Activated CD4-positive, alpha-beta T cell treated with anti-CD3 and anti-CD28 coated beads, Interleukin-2, amount 10 ng/mL, durations not matched to agents 24 days and 14 days (primary cell): ENCODE data around the gene ANKRD13C. TPM values are rescaled to one million over a fixed set of nuclear protein-coding genes. Genes with fewer than 3 reads are reported as not detected.

Source experiments
- DNase-seq: peaks from one replicate; pipeline ENCODE4 v3.0.0; 2022
- H3K27ac Mint-ChIP-seq: one replicate; pipeline ENCODE4 v1.8.0; 2022; ENCODE audit warnings: mild to moderate bottlenecking, mixed read lengths
- H3K27me3 Mint-ChIP-seq: one replicate; pipeline ENCODE4 v1.8.0; 2022; ENCODE audit warnings: mixed read lengths
- H3K36me3 Mint-ChIP-seq: one replicate; pipeline ENCODE4 v1.8.0; 2022; ENCODE audit warnings: low read depth, mild to moderate bottlenecking, mixed read lengths
- H3K4me1 Mint-ChIP-seq: one replicate; pipeline ENCODE4 v1.8.0; 2021; ENCODE audit warnings: mixed read lengths
- H3K4me3 Mint-ChIP-seq: one replicate; pipeline ENCODE4 v1.8.0; 2022; ENCODE audit warnings: mild to moderate bottlenecking, moderate library complexity, mixed read lengths
- H3K9me3 Mint-ChIP-seq: one replicate; pipeline ENCODE4 v1.8.0; 2021; ENCODE audit warnings: mixed read lengths
- intact Hi-C: fragments of 100-400 bp; cut with micrococcal nuclease; formaldehyde crosslinking; loops from one replicate; pipeline ENCODE4 v1.15.1; 2023
- total RNA-seq: library from RNA; stranded (reverse); gene quantifications from 2 replicates; pipeline ENCODE4 v1.2.3, GENCODE V29; 2022

Gene ANKRD13C
- total RNA-seq, 1 donor from 2014 or later, result 24.6 TPM

GRCh38 chr1:70311369-70311768 is 43.2 kb downstream of the ANKRD13C start:
- H3K36me3 Mint-ChIP-seq, result peaks cover 15% of the 10 kb centered on the region
- H3K4me3 Mint-ChIP-seq, result no peak overlapping the region
- H3K4me1 Mint-ChIP-seq, result peaks cover 2% of the 10 kb centered on the region
- H3K27ac Mint-ChIP-seq, result no peak overlapping the region
- DNase-seq, result no peak
- no peaks in the 10 kb centered on the region for H3K27me3 Mint-ChIP-seq
- H3K9me3 Mint-ChIP-seq, result no peaks in the 10 kb centered on the region
- intact Hi-C loops, result no loop called here

- no peaks in the 10 kb centered on the region for H3K27me3 Mint-ChIP-seq
- H3K27ac Mint-ChIP-seq, result no peak overlapping the region
- no peaks in the 10 kb centered on the region for H3K4me1 Mint-ChIP-seq
- DNase-seq, result no peak
- H3K9me3 Mint-ChIP-seq, result no peaks in the 10 kb centered on the region
- peaks cover 30% of the 10 kb centered on the region for H3K36me3 Mint-ChIP-seq
- H3K4me3 Mint-ChIP-seq, result no peak overlapping the region
- intact Hi-C loops, result no loop called here
These were observed 55.0 kb downstream of the ANKRD13C start for GRCh38 chr1:70299472-70299871.

DNA sequence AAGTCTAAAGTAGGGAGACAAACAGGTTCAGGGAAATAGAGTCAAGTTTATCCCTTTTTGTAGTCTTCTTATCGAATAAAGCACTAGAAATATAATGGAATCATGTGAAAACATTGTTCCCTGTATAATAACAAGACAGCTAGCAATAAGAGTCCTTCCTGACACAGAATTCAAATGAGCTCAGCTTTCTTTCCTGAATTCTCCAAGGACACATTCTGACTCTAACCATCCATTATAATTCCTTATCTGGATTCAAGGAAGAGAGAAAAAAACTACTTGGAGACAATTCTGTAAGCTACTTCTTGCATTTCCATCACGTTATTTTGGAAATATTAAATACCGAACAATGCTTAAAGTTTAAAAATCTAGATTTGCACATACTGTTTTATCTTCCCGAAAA is 58.8 kb downstream of the ANKRD13C start:
- Mint-ChIP-seq H3K36me3 (peaks cover 32% of the 10 kb centered on the region), H3K4me3 (no peak overlapping the region), H3K27me3 (no peaks in the 10 kb centered on the region), H3K9me3 (no peaks in the 10 kb centered on the region), H3K27ac (no peak overlapping the region), H3K4me1 (peaks cover 3% of the 10 kb centered on the region)
- intact Hi-C loops, result no loop called here
- no peak for DNase-seq

DNA sequence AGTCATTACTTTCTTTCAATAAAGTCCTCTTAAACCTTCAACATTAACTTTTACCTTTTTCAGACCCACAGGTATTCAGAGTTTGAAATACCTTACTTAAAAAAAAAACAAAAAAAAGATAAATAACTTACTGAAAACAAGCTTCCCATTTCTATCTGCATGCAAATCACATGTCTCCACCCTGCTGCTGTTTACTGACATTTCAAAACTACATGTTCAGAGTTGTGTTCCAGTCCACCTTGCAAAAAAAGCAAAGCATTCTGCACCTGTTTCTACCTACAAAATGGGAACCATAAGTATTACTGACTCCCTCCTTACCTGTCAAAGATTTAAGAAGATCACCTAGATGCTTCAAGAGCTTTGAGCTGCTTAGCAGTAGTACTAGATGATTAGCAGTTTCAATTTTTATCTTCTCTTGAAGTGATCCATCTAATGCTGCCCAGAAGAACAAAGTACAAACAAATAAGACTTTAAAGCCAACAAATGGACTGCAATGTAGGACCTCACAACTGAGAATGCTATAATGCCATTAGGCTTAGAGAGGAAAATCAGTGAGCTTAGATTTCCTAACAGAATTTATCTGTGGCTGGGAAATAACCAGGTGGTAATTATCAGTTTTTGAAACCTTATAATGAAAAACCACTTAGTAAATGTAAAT is 61.2 kb downstream of the ANKRD13C start:
- H3K27me3 Mint-ChIP-seq, result no peaks in the 10 kb centered on the region
- H3K9me3 Mint-ChIP-seq, result no peaks in the 10 kb centered on the region
- H3K36me3 Mint-ChIP-seq, result peaks cover 30% of the 10 kb centered on the region
- H3K4me1 Mint-ChIP-seq, result peaks cover 3% of the 10 kb centered on the region
- H3K4me3 Mint-ChIP-seq, result no peak overlapping the region
- intact Hi-C loops, result no loop called here
- H3K27ac Mint-ChIP-seq, result peak overlapping the region; percentile 62
- DNase-seq, result no peak

- H3K9me3 Mint-ChIP-seq, result no peaks in the 10 kb centered on the region
- no peak for DNase-seq
- H3K4me3 Mint-ChIP-seq, result no peak overlapping the region
- no peaks in the 10 kb centered on the region for H3K27me3 Mint-ChIP-seq
- H3K27ac Mint-ChIP-seq, result no peak overlapping the region
- peaks cover 27% of the 10 kb centered on the region for H3K36me3 Mint-ChIP-seq
- intact Hi-C loops, result no loop called here
- H3K4me1 Mint-ChIP-seq, result peaks cover 3% of the 10 kb centered on the region
These were observed 64.3 kb downstream of the ANKRD13C start for GRCh38 chr1:70290218-70290617.

- Mint-ChIP-seq H3K4me1 (no peaks in the 10 kb centered on the region), H3K36me3 (peaks cover 19% of the 10 kb centered on the region), H3K4me3 (no peak overlapping the region), H3K27ac (no peak overlapping the region), H3K9me3 (no peaks in the 10 kb centered on the region), H3K27me3 (no peaks in the 10 kb centered on the region)
- DNase-seq, result no peak
- intact Hi-C loops, result no loop called here
These were observed 66.4 kb downstream of the ANKRD13C start for GRCh38 chr1:70288166-70288565.

DNA sequence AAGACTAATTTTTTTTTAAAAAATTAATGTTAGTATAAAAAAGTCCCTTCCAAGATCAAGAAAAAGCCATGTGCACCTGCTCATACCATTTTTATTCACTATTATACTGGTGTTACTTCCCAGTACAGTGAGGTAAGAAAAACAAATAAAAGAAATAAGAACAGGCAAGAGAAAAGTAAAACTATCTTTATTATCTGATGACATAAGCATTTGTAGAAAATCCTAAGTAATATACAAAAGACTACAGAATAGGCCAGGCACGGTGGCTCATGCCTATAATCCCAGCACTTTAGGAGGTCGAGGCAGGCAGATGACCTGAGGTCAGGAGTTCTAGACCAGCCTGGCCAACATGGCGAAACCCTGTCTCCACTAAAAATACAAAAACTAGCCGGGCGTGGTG is 68.1 kb downstream of the ANKRD13C start:
- Mint-ChIP-seq H3K4me3 (no peak overlapping the region), H3K9me3 (no peaks in the 10 kb centered on the region), H3K4me1 (no peaks in the 10 kb centered on the region), H3K27ac (no peak overlapping the region), H3K27me3 (no peaks in the 10 kb centered on the region), H3K36me3 (peaks cover 21% of the 10 kb centered on the region)
- no peak for DNase-seq
- intact Hi-C loops, result no loop called here

- Mint-ChIP-seq H3K27ac (no peak overlapping the region), H3K27me3 (no peaks in the 10 kb centered on the region), H3K4me3 (no peak overlapping the region), H3K36me3 (peaks cover 24% of the 10 kb centered on the region), H3K9me3 (no peaks in the 10 kb centered on the region), H3K4me1 (no peaks in the 10 kb centered on the region)
- no peak for DNase-seq
- intact Hi-C loops, result no loop called here
These were observed 70.2 kb downstream of the ANKRD13C start for GRCh38 chr1:70284366-70284765.

DNA sequence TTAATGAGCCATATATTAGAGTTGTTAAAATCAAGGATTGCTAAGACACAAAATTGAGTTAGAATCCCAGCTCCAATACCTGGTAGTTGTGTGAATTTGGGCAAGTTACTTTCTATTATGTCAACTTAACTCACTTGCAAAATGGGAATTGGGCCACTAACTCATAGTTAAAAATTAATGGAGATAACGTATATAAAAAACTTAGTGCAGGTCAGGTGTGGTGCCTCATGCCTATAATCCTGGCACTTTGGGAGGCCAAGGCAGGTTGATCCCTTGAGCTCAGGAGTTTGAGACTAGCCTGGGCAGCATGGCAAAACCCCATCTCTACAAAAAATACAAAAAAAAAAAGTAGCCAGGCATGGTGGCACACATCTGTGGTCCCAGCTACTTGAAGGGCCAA is 75.8 kb downstream of the ANKRD13C start:
- Mint-ChIP-seq H3K36me3 (peaks cover 24% of the 10 kb centered on the region), H3K4me1 (no peaks in the 10 kb centered on the region), H3K9me3 (no peaks in the 10 kb centered on the region), H3K27ac (no peak overlapping the region), H3K27me3 (no peaks in the 10 kb centered on the region), H3K4me3 (no peak overlapping the region)
- intact Hi-C loops, result no loop called here
- DNase-seq, result no peak

GRCh38 chr1:70277875-70278274 is 76.6 kb downstream of the ANKRD13C start:
- Mint-ChIP-seq H3K4me1 (no peaks in the 10 kb centered on the region), H3K36me3 (peaks cover 31% of the 10 kb centered on the region), H3K9me3 (no peaks in the 10 kb centered on the region), H3K27me3 (no peaks in the 10 kb centered on the region), H3K4me3 (no peak overlapping the region), H3K27ac (no peak overlapping the region)
- no peak for DNase-seq
- intact Hi-C loops, result no loop called here

DNA sequence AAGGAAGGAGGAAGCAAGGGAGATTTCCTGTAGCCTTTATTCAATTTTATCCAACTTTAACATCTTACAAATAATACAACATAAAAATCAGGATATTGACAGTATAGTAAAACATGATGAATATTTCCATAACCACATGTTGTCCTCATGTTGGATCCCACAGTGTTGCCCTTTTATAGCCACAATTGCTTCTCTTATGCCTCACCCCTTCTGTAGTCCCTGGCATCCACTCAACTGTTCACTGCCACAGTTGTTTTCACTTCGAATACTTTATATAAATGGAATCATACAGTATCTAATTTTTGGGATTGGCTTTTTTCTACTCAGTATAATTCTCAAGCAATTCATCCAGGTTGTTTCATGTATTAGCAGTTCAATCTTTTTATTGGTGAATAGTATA is 88.6 kb downstream of the ANKRD13C start:
- intact Hi-C loops, result no loop called here
- no peak overlapping the region for H3K27ac Mint-ChIP-seq
- H3K36me3 Mint-ChIP-seq, result peaks cover 24% of the 10 kb centered on the region
- H3K27me3 Mint-ChIP-seq, result no peaks in the 10 kb centered on the region
- H3K4me1 Mint-ChIP-seq, result no peaks in the 10 kb centered on the region
- DNase-seq, result no peak
- no peak overlapping the region for H3K4me3 Mint-ChIP-seq
- H3K9me3 Mint-ChIP-seq, result no peaks in the 10 kb centered on the region

GRCh38 chr1:70264839-70265238 is 89.7 kb downstream of the ANKRD13C start:
- intact Hi-C loops, result no loop called here

DNA sequence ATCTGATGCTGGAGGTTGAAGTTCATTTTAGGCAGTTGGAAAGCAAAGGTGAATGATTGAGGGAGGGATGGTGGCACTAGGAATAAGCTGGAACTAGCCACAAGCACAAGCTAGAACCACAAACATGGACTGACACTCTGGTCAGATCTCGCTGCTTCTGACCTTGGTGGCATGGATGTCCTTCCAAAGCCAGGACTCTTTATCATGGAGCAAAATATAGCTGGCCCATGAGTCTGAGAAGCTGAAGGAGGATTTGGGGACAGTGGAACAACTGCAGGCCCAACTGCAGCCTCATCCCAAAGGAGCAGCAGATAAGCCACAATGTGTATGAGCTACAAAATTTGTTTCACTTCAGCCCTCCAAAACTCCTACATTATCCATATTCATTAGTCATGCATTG is 97.9 kb downstream of the ANKRD13C start:
- no peak for DNase-seq
- Mint-ChIP-seq H3K4me3 (no peak overlapping the region), H3K4me1 (no peaks in the 10 kb centered on the region), H3K27ac (no peak overlapping the region), H3K9me3 (no peaks in the 10 kb centered on the region), H3K27me3 (no peaks in the 10 kb centered on the region), H3K36me3 (peaks cover 10% of the 10 kb centered on the region)
- intact Hi-C loops, result no loop called here

More at GRCh38 chr1:70264839-70265238, 89.7 kb downstream of the ANKRD13C start:
- Mint-ChIP-seq H3K36me3 (peaks cover 26% of the 10 kb centered on the region), H3K4me3 (no peak overlapping the region), H3K27ac (no peak overlapping the region), H3K4me1 (no peaks in the 10 kb centered on the region), H3K27me3 (no peaks in the 10 kb centered on the region), H3K9me3 (no peaks in the 10 kb centered on the region)
- no peak for DNase-seq

GRCh38 chr1:70248729-70249128 is 105.8 kb downstream of the ANKRD13C start:
- peaks cover 71% of the 10 kb centered on the region for H3K36me3 Mint-ChIP-seq
- intact Hi-C loops, result loop anchor here (5.0 kb wide), 1 partner anchor 116 kb away; no protein-coding TSS in a partner anchor
- H3K4me1 Mint-ChIP-seq, result peaks cover 26% of the 10 kb centered on the region
- DNase-seq, result no peak
- no peaks in the 10 kb centered on the region for H3K27me3 Mint-ChIP-seq
- no peaks in the 10 kb centered on the region for H3K9me3 Mint-ChIP-seq
- H3K27ac Mint-ChIP-seq, result peak overlapping the region; percentile 26
- H3K4me3 Mint-ChIP-seq, result no peak overlapping the region

- Mint-ChIP-seq H3K4me1 (peaks cover 28% of the 10 kb centered on the region), H3K27me3 (no peaks in the 10 kb centered on the region), H3K36me3 (peaks cover 76% of the 10 kb centered on the region), H3K27ac (peak overlapping the region; percentile 31), H3K4me3 (no peak overlapping the region), H3K9me3 (no peaks in the 10 kb centered on the region)
- no peak for DNase-seq
- intact Hi-C loops, result loop anchor here (5.0 kb wide), 1 partner anchor 115 kb away; no protein-coding TSS in a partner anchor
These were observed 106.8 kb downstream of the ANKRD13C start for GRCh38 chr1:70247768-70248167.
